K562 (cell line): Measurements from ENCODE around the gene RINT1. TPM values are rescaled to one million over a fixed set of nuclear protein-coding genes. Genes with fewer than 3 reads are reported as not detected.
A peak's percentile ranks its signal among the peaks of the same experiment; 100 is the strongest.

Experiments
- ATF2 ChIP-seq: sonication (generic); formaldehyde crosslinking; IDR thresholded peaks from 2 replicates; pipeline ENCODE4 v1.8.1; 2022; ENCODE audit warnings: missing genetic modification reagents
- BCOR ChIP-seq: fragments of 450-650 bp; IDR thresholded peaks from 2 replicates; pipeline ENCODE4 v1.6.1; 2016
- BRD4 ChIP-seq: fragments of 200-600 bp; sonication (generic); IDR thresholded peaks from 2 replicates; pipeline ENCODE4 v1.6.1; 2017; ENCODE audit warnings: inconsistent platforms
- CBFA2T3 ChIP-seq: fragments of 450-650 bp; IDR thresholded peaks from 2 replicates; pipeline ENCODE4 v1.6.1; 2017
- ELF1 ChIP-seq: fragments of 200-800 bp; sonication (Bioruptor generic); IDR thresholded peaks from 2 replicates; pipeline ENCODE4 v1.6.1; 2016; ENCODE audit warnings: missing genetic modification characterization, missing compliant biosample characterization
- RBM22 ChIP-seq: fragments of 200-400 bp; formaldehyde crosslinking; IDR thresholded peaks from 2 replicates; pipeline ENCODE4 v1.6.1; 2018; ENCODE audit warnings: low read length, low read depth; ENCODE audit not compliant: poor library complexity, severe bottlenecking
- SIN3A ChIP-seq, 2 experiments: fragments of 150-350 bp in 1 of 2; IDR thresholded peaks; 2 replicates each; pipeline ENCODE4 v1.6.1; 2011 to 2016; ENCODE audit warnings: borderline replicate concordance in 2 of 2, low read depth in 2 of 2, low read length in 2 of 2, mild to moderate bottlenecking in 2 of 2, moderate library complexity in 2 of 2; ENCODE audit not compliant: control insufficient read depth in 1 of 2
- ZNF121 ChIP-seq: sonication (generic); formaldehyde crosslinking; conservative IDR thresholded peaks from 2 replicates; pipeline ENCODE4 v1.8.0; 2022; ENCODE audit warnings: missing genetic modification reagents
- polyA plus RNA-seq, 8 experiments: library from polyadenylated mRNA; depleted of rRNA in 4 of 8; stranded (reverse) in 5 of 8; unstranded in 3 of 8; fragments of >200 nt; fragmentation: Nextera tagmentation in 2 of 8; fragmentation: Illumina TruSeq in 1 of 8; extraction: Ambion mirVana in 2 of 8; extraction: Trizol in 1 of 8; gene quantifications; 2 replicates each; pipeline versions ENCODE4 v1.2.1 to v1.2.3, GENCODE V29; 2011 to 2014; ENCODE audit warnings: inconsistent platforms in 1 of 8, missing spikeins in 1 of 8
- total RNA-seq, 7 experiments: library from RNA; depleted of rRNA in 6 of 7; stranded (reverse); fragments of >200 nt in 6 of 7; fragmentation: Illumina TruSeq in 2 of 7; extraction: Trizol in 2 of 7; gene quantifications; 2 replicates each; pipeline versions ENCODE4 v1.2.1 to v1.2.3, GENCODE V29; 2011 to 2021; ENCODE audit warnings: low replicate concordance in 1 of 7

The RINT1 gene
- total and polyA plus RNA-seq, 9 of the 15 experiments (the other 6 are each of a cell fraction or from before 2014, with no cell fraction given): 21.3 to 74.3 (median 27.4) TPM

GRCh38 chr7:105531792-105532671 is at the start of gene RINT1 (continued):
- no peak for TF ChIP-seq RBM22
- peak; percentile 12; the same call in 1 of the 2 replicates for TF ChIP-seq CBFA2T3
- TF ChIP-seq ELF1: peak; percentile 89
- peak; percentile 80 to 90; a peak in 3 of 4 replicates for TF ChIP-seq SIN3A (IDR thresholded peaks at IDR 0.05; ENCODE audit: borderline replicate concordance in 2 of 2, control insufficient read depth in 1 of 2, low read depth in 2 of 2, low read length in 2 of 2)
- peak; percentile 97 for TF ChIP-seq BRD4
- TF ChIP-seq BCOR: peak; percentile 7; the same call in 1 of the 2 replicates
- TF ChIP-seq ATF2 (CRISPR knock-in tag): no peak
- TF ChIP-seq ZNF121 (CRISPR knock-in tag): 0 out of 2 replicates have a peak, but pooled peaks have one; percentile 10
